ENCODE data around the gene UQCC2. TPM values are rescaled to one million over a fixed set of nuclear protein-coding genes. Genes with fewer than 3 reads are reported as not detected.
A peak's percentile ranks its signal among the peaks of the same experiment; 100 is the strongest.

The UQCC2 gene
- total RNA-seq, 1 donor from 2014 or later: 54.9 TPM

DNA sequence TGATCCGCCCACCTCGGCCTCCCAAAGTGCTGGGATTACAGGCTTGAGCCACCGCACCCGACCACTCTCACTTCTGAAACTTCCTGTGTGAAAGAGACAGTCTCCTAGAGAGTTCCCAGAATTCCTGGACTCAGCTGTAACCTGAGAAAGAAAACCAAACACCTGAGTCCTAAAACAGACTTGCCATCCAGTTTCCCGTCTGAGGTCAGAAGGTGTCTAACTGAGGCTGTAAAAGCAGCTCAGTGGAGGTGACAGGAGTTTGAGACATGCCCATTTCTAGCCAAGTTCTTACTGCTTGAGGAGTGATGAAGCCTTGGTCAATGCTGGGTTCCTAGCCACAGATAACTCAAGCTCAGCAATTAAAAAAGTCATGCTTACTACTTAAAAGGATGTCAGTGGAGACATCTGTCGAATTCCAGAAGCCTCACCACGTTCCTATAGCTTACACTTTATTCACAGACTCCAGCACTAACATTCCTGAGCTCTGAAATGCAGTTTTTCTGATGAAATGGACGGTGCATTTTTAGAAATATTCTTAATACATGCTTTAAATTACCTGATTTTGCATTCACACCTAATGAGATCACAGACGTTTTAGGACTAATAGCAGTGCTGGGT is 6.1 kb downstream of the UQCC2 start:
- no peaks in the 10 kb centered on the region for H3K9me3 Mint-ChIP-seq (ENCODE audit: unreplicated experiment)
- TF ChIP-seq, protein P1, sequence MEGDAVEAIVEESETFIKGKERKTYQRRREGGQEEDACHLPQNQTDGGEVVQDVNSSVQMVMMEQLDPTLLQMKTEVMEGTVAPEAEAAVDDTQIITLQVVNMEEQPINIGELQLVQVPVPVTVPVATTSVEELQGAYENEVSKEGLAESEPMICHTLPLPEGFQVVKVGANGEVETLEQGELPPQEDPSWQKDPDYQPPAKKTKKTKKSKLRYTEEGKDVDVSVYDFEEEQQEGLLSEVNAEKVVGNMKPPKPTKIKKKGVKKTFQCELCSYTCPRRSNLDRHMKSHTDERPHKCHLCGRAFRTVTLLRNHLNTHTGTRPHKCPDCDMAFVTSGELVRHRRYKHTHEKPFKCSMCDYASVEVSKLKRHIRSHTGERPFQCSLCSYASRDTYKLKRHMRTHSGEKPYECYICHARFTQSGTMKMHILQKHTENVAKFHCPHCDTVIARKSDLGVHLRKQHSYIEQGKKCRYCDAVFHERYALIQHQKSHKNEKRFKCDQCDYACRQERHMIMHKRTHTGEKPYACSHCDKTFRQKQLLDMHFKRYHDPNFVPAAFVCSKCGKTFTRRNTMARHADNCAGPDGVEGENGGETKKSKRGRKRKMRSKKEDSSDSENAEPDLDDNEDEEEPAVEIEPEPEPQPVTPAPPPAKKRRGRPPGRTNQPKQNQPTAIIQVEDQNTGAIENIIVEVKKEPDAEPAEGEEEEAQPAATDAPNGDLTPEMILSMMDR (IDR thresholded peaks at IDR 0.05; ENCODE audit: unreplicated experiment): no peak
- peaks cover 31% of the 10 kb centered on the region for H3K4me1 Mint-ChIP-seq (ENCODE audit: unreplicated experiment)
- H3K36me3 Mint-ChIP-seq (ENCODE audit: low read depth, unreplicated experiment): peaks cover 34% of the 10 kb centered on the region
- DNase-seq (ENCODE audit: low spot score): no peak
- no peak overlapping the region for H3K4me3 Mint-ChIP-seq (ENCODE audit: unreplicated experiment)
- no peak overlapping the region for H3K27ac Mint-ChIP-seq (ENCODE audit: unreplicated experiment)
- H3K27me3 Mint-ChIP-seq (ENCODE audit: unreplicated experiment): peaks cover 5% of the 10 kb centered on the region

DNA sequence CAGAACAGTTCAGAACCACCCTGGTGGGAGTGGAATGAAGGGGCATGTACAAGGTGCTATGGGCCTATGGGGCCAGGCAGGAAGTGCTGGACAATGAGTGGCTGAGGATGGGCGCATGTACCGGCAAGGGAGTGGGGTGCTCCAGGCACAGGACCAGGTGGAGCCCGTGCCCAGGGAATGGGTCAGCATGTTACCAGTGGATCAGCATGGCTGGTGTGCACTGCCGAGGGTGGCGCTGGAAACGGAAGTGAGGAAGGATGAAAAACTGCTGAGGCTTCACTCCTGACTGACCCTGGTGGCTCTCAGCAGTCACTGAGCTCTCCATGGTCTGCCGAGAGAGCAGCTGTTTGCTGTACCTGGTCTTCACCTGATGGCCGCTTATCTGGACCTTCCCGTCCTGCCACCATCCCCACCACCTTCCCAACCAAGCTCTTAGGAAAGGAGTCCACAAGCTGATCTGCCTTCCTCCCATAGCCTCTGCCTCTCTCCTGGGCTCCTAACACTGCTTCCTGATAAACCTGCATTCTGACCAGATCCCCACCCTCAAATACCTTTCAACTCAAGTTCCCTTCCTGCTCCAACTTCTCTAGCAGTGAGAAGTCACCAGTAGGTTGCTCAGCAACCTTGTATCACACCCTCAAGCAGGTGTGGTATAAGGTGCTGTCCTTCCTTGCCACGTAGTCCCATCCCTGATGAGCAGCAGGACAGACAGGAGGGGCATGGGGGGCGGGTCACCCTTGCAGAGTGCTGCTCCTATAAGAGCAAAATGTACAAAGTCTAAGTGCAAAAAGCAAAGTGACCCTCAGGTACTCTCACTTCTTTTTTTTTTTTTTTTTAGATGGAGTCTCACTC is 7.1 kb downstream of the UQCC2 start:
- TF ChIP-seq, protein P1 (IDR thresholded peaks at IDR 0.05; ENCODE audit: unreplicated experiment): no peak
- Mint-ChIP-seq H3K4me3 (ENCODE audit: unreplicated experiment) (peak overlapping the region; percentile 16), H3K27ac (ENCODE audit: unreplicated experiment) (peak overlapping the region; percentile 66), H3K4me1 (ENCODE audit: unreplicated experiment) (peaks cover 34% of the 10 kb centered on the region), H3K27me3 (ENCODE audit: unreplicated experiment) (peaks cover 5% of the 10 kb centered on the region), H3K9me3 (ENCODE audit: unreplicated experiment) (no peaks in the 10 kb centered on the region), H3K36me3 (ENCODE audit: low read depth, unreplicated experiment) (peaks cover 33% of the 10 kb centered on the region)
- no peak for DNase-seq (ENCODE audit: low spot score)

DNA sequence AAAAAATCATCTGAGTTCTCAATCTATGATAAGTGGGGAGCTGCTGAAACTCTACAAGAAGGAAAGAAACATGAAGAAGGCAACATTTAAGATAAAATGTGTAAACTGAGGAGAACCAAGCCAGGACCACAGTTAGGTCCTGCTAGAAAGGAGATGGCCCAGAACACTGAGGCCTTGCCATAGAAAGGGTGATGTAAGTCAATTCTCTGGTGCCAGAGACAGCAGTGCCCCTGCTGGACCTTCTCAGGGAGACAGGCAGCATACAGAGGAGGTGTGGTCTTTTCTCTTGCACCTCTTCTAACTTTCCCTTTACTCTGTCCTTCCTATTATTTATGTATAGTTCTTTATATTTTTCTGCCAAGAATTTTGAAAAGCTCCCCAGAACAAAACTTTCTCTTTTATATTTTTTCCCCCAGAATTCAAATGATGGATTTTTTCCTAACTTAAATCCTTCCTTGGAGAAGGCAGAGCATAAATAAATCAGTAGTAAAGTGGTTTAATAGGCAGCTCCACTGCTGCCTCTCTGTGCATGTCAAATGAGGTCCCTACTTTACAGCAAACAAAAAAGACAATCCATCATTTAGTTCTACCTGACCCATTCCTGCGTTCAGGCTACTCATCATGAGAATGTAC is 9.0 kb downstream of the UQCC2 start:
- H3K4me3 Mint-ChIP-seq (ENCODE audit: unreplicated experiment): no peak overlapping the region
- H3K27ac Mint-ChIP-seq (ENCODE audit: unreplicated experiment): no peak overlapping the region
- peaks cover 34% of the 10 kb centered on the region for H3K36me3 Mint-ChIP-seq (ENCODE audit: low read depth, unreplicated experiment)
- H3K4me1 Mint-ChIP-seq (ENCODE audit: unreplicated experiment): peaks cover 54% of the 10 kb centered on the region
- TF ChIP-seq, protein P1 (IDR thresholded peaks at IDR 0.05; ENCODE audit: unreplicated experiment): no peak
- peaks cover 3% of the 10 kb centered on the region for H3K27me3 Mint-ChIP-seq (ENCODE audit: unreplicated experiment)
- peak; percentile 40 for DNase-seq (ENCODE audit: low spot score)
- no peaks in the 10 kb centered on the region for H3K9me3 Mint-ChIP-seq (ENCODE audit: unreplicated experiment)

DNA sequence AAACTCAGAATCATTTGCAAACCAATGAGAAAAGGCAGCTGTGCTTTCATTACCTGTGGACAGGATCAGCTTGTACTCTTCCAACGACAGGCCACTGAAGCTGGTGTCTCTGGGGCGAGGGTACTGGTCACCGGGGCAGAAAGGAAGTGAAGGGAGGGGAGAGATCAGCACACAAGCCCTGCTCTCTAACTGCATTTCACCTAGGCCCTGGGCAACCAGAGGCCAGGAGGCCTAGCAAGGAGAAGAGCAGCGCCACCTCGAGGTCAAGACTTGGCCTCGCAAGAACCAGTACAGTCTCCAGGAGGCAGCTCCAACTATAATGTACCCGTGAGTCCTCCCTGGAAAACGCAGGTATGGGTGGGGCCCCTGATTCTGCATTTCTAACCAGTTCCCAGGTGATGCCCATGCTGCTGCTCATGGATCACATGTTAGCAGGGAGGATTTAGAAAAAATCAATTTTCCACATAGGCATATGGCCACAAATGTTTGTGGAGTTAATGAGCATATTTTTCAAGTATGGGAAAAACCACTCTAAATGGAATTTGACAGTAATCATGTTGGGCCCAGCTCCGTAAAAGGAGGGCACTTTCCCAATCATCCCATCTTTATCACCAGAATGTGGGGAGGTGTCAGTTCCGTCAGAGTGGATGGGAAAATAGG is 11.0 kb downstream of the UQCC2 start:
- H3K36me3 Mint-ChIP-seq (ENCODE audit: low read depth, unreplicated experiment): peaks cover 33% of the 10 kb centered on the region
- H3K4me1 Mint-ChIP-seq (ENCODE audit: unreplicated experiment): peaks cover 73% of the 10 kb centered on the region
- peak; percentile 86 for DNase-seq (ENCODE audit: low spot score)
- H3K27me3 Mint-ChIP-seq (ENCODE audit: unreplicated experiment): peaks cover 3% of the 10 kb centered on the region
- peak overlapping the region; percentile 88 for H3K4me3 Mint-ChIP-seq (ENCODE audit: unreplicated experiment)
- peak overlapping the region; percentile 96 for H3K27ac Mint-ChIP-seq (ENCODE audit: unreplicated experiment)
- H3K9me3 Mint-ChIP-seq (ENCODE audit: unreplicated experiment): no peaks in the 10 kb centered on the region
- TF ChIP-seq, protein P1 (IDR thresholded peaks at IDR 0.05; ENCODE audit: unreplicated experiment): peak; percentile 80

All from endothelial cell (in vitro differentiated cells).